Erythroblast (primary cell): Measurements from ENCODE around the gene PROCR.

Experiments
- GATA1 ChIP-seq: IDR thresholded peaks from 2 replicates; pipeline ENCODE4 v1.6.1; 2011; ENCODE audit warnings: low read depth, mild to moderate bottlenecking, control low read depth, low read length, moderate library complexity
- POLR2A ChIP-seq: IDR thresholded peaks from 2 replicates; pipeline ENCODE4 v1.6.1; 2011; ENCODE audit warnings: mild to moderate bottlenecking, low read length

DNA sequence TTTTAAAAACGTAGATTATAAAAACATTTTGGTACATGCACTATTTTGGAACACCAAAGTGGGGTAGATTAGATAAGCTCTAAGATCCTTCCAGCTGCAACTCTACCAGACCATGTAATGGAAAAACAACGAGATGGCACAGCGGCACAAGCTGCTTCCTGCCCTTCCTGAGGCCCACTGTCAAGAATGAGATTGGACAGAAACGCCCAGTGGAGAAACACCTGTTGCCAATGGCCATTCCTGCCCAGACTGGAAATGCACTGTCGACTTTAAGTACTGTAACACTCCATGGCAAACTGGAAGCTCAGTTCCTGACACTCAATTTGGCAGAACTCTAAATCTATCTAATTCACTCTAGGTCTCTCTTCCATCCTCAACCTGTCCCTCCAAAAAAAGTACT, 46.1 kb upstream of the PROCR start:
- no peak for TF ChIP-seq POLR2A
- no peak for TF ChIP-seq GATA1
